HG03135 (cell line): ENCODE results near the gene EVL.
"Not testable (repeated sequence)": the region's sequence is repeated elsewhere in the genome, so short reads cannot be mapped to it uniquely, and the experiment has no call there.

Source experiments
- ATAC-seq: cut with Tn5 transposase; IDR thresholded peaks from one replicate; pipeline ENCODE4 v1.9.1; 2021; ENCODE audit warnings: mild to moderate bottlenecking, moderate library complexity; ENCODE audit not compliant: unreplicated experiment

Gene EVL

DNA sequence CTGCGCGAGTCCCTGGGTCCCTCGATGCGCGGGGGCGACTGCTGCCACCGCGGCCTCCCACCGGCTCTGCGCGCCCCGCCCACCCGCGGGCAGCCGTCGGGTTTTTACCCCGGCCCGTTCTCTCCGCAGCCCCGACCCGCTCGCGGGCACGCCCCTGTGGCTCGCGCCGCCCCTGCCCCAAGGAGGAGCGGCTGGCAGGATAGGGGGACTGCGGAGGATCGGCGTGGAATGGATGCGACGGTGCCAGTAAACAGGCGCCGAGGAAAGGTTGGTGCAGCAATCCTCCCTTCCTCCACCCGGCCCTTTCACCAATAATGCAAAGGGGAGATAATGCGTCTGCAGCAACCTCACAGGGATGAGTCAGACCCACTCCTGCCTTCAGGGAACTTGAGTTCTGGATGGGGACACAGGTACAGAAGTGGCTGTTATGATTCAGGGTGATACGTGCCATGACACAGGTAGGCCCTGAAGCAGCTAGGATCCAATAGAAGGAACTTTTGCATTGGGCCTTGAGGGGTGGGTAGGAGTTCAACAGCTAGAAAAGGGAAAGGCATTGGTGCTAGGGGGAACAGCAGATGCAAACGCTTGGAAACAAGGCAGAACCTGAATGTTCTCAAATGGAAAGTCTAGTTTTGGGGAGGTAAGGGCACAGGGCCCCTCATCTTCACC lies 94.8 kb downstream of the EVL start:
- ATAC-seq = peak; percentile 11

DNA sequence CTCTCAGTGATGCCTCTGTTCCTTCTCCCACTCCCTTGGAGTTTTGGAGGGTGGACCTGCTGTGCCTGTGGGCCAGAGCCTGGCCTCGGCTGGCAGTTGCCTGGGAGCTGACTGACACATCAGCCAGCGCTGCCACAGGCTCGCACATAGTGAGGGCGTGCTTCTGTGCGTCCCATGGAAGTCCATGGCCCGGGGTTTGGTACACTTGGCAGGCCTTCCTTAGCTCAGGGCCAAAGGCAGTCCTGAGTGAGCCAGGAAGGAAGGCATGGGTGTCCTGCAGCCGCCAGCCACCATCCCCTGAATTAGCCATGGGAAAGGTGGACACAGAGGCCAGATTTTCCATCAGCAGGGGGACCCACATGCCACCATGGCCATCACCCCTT lies 95.3 kb downstream of the EVL start:
- ATAC-seq = no peak

DNA sequence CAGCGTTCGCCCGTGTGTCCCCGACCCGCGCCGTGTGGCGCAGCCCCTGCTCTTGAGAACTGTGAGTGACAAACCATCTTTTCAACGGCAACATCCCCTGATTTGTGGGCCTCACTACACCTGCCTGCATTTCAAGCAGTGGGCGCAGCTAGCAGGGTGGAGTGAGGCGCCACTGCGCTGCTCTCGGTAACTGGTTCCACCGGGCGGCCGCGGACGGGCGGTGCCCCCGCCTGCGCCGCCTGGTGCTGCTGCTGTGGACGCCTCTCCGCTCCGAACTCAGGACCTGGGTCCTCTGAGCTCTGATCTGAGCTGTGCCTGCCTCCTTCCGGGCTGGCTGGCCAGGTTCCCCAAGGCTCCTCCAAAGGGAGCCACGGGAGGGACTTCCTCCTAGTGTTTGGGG lies 100.2 kb downstream of the EVL start:
- no peak for ATAC-seq

DNA sequence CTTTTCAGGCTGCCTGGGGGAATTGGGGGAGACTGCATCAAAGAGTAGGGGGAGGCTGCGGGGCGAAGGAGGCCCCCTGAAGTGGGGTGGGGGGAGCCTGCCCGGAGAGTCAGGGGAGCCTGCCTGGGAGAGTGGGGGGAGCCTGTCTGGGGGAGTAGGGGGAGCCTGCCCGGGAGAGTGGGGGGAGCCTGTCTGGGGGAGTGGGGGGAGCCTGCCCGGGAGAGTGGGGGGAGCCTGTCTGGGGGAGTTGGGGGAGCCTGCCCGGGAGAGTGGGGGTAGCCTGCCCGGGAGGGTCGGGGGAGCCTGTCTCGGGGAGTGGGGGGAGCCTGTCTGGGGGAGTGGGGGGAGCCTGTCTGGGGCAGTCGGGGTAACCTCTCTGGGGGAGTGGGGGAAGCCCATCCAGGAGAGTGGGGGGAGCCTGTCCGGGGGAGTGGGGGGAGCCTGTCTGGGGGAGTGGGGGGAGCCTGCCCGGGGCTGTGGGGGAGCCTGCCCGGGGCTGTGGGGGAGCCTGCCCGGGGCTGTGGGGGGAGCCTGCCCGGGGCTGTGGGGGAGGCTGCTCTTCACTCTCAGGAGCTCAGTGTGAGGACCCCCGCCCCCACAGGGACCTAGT lies 100.7 kb downstream of the EVL start:
- no peak for ATAC-seq

DNA sequence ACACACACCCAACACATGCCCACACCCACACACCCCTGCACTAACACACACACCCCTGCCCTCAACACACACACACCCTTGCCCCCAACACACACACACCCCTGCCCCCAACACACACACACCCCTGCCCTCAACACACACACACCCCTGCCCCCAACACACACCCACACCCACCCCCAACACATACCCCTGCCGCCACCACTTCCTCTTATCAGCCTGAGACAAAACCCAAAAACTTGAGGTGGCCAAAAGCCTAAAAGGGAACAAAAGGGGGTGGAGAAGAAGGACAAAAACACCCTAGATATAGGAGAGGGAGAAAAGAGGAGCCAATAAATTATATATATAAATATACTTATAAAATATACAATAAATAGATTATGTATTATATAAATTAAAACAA lies 103.3 kb downstream of the EVL start:
- ATAC-seq = no peak

DNA sequence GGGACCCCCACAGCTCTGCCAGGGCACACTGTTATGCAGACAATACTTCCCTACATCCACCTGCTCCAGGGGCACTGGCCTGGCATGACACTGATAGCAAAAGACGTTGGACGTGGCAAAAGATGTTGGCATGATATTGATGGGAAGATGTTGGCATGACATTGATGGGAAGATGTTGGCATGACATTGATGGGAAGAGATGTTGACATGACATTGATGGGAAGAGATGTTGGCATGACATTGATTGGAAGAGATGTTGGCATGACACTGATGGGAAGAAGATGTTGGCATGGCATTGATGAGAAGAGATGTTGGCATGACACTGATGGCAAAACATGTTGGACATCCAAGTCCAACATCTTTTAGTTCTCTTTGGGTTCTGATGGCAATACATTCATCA lies 105.7 kb downstream of the EVL start:
- no peak for ATAC-seq

DNA sequence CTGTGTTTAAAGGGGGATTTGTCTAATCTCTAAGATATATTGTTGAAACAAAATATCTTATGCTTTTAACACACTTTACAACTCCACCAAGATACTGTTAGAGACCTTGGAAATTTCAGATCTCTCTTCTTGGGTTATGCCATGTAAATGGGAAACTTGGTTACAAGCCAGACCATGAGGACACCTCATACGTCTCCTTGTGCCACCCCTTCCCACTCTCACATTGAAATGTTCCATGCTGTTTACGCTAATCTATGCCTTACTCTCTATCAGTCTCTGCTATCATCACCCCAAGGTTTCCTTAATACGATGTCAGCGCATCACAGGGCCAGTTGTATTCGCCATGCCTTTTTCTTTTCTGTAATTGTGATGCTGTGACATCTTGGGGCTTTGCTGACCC lies 107.6 kb downstream of the EVL start:
- ATAC-seq = no peak

DNA sequence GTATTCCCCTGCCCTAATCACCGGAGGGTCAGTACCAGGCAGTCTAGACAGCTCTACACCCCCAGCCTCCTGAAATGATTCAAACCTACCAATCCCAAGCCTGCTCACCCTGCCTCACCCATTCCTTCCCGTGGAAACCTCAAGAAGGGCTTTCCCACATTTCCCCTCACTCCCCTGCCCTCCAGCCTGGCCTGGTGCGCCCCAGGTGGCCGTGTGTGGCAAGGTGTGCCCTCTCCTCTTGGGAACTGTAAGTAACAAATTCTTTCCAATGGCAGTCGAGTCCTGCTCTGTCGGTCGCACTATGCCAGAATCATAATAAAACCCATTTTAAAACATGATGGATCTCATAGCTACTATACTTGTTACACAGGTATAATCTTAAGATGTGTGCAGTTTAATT lies 108.1 kb downstream of the EVL start:
- no peak for ATAC-seq

DNA sequence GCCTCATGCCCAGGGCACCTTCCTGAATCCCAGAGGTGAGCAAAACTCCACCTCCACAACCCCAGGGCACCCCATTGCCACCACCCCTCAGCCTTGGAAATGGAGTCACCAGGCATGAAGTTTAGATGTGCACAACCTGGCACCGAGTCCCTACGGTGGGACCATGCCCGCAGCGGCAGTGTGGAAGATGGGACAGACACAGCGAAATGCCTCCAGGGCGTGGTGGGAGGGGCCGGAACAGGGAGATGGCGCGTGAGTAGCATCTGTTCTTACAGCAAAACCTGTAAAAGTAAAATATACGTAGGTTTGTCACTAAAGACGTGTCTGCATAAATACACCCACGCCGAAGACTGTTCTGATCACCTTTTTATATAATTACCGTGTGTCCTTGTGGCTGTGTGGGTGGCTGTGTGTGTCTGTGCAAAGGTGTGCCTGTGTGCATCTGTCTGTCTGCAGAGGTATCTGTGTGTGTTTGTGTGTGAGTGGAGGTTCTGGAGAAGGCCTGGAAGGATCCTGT lies 111.6 kb downstream of the EVL start:
- ATAC-seq = no peak

DNA sequence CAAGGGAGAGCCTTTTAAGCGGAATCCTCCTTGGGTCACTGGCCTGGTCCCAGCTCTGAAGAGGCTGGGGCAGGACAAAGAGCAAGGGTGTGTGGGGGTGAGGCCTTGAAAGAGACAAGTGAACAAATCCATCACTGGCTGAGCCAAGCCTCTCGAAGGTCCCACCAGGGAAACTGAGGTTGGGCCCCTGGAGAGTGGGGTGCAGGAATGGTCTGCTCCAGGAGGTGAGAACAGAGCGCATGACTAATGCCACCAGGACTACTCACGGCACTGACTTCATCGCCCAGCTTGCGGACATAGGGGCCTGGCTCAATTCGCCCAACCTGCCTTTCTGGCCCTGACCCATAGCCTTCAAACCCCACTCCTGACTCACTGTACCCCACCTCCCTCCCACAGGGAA lies 113.5 kb downstream of the EVL start:
- no peak for ATAC-seq

DNA sequence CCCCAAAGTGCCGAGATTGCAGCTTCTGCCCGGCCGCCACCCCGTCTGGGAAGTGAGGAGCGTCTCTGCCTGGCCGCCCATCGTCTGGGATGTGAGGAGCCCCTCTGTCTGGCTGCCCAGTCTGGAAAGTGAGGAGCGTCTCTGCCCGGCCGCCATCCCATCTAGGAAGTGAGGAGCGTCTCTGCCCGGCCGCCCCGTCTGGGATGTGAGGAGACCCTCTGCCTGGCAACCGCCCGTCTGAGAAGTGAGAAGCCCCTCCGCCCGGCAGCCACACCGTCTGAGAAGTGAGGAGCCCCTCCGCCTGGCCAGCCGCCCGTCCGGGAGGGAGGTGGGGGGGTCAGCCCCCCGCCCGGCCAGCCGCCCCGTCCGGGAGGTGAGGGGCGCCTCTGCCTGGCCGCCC lies 115.4 kb downstream of the EVL start:
- ATAC-seq = not testable (repeated sequence)

DNA sequence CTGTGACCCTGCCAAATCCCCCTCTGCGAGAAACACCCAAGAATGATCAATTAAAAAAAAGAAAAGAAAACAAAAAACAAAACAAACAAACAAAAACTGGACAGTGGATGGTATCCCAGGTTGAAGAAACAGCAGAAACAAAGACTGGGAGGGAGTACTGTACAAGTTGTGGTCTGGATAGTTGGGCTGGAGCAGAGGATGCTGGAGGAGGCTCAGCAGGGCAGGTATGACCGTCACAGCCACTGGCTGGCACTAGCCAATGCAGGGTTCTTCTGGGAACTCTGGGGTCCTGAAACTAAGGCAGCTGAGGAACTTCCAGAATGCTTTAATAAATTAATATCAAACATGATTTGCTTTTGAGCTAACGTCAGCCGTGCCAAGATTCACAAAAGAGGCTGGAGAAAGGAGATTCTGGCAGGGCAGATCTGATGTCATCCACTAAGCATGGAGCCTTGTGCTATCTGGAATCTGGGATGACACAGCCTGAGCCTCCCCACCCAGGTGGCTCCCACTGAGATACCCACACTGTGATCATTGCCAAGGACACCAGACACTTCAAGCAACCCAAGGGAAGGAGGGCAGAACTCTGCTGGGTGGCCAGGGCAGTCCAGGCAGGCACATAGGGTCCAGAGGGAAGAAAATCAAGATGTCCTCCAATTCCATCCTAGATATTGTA lies 116.8 kb downstream of the EVL start:
- ATAC-seq = not testable (repeated sequence)

DNA sequence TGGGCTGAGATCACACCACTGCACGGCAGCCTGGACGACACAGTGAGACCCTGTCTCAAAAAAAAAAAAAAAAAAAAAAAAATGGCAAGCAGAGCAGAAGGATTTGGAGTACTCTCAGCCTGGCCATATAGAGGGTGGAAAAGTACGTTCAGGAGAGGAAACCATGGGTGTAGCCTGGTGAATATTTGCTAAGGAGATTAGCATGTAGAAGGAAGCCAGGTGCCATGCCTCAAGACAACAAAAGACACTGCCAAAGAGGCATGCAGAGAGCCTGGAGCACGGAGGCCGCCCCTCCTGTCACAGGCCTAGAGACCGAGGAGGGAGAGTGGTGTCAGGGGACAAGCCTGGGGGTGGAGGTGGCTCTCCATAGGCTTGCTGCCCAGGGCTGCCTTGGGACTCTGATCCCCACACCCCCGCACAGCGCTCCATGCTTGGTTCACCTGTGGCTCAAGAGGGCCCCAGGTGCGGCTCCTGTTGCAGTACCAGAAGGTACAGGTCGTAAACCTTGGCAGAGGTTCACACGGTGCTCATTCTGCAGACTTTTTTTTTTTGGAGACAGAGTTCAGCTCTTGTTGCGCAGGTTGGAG lies 122.1 kb downstream of the EVL start:
- ATAC-seq = no peak

DNA sequence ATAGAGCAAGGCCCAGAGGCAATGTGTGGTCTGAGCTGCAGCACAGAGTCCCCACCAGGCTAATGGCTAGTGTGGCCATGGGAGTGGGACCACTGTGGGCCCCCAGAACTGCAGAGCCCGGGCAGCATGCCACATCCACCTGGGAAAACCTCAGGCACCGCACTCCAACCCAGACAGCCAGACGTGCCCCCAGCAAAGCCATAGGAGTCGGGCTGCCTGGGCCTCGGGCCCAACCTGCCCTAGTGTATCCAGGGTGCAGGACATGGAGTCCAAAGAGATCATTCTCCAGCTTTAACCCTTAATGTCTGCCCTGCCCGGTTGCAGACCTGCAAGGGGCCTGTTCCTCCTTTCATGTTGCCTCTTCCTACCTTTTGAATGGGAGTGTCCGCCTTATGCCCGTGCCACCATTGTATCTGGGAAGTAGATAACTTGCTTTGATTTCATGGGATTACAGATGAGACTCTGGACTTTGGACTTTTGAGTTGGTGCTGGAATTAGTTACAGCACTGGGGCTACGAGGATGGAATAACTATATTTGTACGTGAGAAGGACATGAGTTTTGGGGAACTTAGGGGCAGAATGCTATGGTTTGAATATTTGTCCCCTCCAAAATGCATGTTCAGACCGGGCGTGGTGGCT lies 123.3 kb downstream of the EVL start:
- ATAC-seq = no peak

DNA sequence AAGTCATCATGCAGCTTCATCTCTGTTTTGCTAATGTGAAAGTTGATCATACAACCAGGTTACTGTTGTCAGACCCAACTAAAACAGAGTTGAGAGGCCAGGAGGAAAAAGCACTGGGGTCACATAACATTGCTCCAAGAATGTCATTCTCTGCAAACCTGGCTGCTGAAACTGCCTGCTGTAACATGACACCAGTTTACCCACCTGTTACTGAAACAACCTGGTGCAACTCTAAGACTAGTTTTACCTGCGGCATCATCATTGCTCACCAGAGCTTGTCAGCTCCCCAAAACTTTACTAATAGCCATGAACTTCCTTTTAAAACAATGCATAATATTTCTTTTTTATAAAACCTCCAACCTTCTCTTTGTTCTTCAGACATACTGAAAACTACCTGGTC lies 124.9 kb downstream of the EVL start:
- ATAC-seq = no peak

DNA sequence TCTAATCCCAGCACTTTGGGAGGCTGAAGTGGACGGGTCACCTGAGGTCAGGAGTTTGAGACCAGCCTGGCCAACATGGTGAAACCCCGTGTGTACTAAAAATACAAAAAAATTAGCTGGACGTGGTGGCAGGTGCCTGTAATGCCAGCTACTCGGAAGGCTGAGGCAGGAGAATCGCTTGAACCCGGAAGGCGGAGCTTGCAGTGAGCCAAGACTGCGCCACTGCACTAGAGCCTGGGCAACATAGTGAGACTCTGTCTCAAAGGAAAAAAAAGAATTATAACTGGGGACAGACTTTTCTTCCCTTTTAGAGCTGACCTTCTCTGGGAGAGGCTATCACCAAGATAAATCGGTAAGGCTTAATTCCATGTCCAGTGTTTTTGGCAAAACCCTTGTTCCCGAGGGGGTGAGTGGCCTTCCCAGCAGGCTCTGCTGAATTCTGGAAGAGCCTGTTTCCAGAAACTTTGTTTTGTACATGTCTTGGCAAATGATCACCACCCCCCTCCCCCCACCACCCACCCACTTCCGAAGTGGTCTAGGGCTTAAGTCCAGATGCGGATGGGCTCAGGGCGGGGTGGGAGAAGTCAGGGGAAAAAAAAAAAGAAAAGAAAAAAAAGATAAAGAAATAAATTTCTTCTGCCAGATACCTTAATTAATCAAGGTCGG lies 126.5 kb downstream of the EVL start:
- ATAC-seq = no peak

DNA sequence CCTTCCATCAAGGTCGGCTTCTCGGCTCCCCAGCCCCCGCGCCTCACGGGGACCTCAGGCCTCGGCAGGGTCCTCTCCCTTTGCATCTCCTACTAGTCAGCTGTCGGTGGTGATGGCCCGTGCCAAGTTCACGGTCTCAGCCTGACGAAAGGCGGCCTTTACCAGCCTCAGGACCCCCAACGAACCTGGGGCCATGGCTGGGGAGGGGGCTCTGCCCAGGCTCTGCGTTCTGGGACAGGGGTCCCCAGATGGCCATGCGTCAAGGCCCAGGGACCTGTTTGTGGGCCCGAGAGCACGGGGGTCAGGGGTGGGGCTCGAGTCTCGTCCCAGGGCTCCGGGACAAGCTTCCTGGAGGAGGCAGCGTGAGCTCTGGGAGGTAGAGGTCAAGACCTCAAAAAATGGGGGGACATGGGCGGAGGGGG lies 127.0 kb downstream of the EVL start:
- no peak for ATAC-seq

DNA sequence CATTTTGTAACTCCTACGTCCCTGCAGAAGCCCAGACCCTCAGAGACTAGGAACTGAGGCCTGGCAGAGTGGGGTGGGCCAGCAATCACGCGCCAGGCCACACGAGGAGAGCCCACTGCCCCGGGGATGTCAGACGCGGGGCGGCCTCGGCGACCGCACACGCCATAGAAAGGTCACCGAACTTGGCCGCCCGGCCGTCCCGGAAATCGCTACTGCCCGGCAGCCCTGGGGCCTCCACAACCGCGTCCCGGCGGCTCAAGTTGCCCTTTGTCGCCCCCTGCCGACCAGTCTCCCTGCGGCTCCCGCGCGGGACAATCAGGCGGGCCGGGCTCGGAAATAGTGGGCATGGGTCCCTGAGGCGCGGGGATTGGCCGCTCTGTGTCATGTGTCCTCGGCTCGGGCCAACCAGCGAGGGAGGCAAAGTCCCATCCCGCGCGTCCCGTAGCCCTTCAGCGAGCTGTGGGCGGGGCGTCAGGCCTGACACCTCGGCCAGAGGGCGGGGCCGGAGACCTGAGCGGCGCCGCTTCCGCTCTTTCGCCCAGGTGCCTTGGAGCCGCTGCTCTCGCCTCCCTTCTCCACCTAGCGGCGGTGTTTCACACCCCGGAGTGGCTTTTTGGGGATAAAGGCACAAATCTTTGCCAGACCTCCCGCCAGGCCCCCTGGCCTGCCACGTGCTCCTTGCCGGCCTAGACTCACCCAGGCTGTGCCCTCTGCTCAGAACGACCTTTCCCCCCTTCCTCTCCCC lies 127.6 kb downstream of the EVL start:
- peak; percentile 99 for ATAC-seq
